Stimulated activated CD4-positive, alpha-beta T cell treated with anti-CD3 and anti-CD28 coated beads, Interleukin-15, amount 100 ng/mL, for 24 hours (primary cell): Measurements from ENCODE around the gene TDRD1.

Experiments
- DNase-seq: peaks from one replicate; pipeline ENCODE4 v3.0.0-alpha.2; 2020

TDRD1 gene

DNA sequence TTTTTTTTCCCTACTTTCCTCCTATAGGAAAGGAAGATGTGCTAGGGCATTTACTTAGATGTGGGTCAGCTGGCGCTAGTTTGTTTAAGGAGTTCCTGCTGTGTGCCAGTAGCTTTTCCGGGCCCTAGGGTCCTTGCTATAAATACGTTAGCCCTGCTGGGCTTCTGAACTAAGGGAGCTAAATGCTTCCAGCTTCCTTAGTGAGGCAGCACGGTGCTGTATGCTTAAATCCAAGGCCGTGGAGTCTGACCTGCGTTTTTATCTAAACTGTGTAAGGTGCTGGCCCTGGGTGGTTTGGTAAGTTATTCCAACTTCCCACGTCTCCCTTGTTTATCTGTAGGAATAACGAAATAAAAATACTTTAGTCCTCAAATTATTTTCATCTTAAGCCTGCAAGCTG lies 594 bp downstream of the TDRD1 start:
- no peak for DNase-seq

DNA sequence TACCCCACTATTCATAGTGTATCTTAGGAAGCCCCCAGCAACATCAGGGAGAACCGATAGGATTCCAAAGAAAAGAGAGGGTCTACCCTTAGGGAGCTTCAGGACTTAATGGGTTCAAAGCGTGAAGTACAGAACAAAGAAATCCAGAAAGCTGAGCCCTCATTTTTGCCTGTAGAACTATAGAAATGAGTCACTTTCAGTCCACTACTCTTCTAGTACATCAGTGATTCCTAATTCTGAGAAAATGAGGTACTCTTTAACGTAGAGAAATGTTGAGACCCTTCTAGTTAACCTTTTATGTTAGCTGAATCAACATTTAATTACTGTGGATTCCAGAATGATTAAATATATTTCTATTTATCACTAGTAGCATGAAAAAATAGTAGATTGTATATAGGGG lies 1.8 kb downstream of the TDRD1 start:
- DNase-seq, result no peak

DNA sequence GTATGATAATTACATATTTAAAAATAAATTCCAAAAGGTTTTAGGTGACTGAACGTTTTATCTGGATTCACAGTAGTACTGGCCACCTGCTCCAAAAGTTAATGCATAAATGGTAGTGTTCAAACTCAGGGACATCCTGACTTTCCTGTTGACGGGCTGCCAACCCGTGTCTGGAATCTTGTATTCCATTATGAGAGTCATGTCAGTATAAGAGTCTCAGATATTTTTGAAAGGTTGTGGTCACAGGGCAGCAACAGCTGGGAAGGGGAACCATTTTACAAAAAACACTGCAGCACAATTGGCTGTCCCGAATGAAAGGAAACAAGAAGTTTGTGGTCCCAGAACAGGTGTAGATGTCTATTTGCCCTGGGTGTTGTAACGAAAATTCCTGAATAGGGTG lies 2.8 kb downstream of the TDRD1 start:
- DNase-seq, result no peak

DNA sequence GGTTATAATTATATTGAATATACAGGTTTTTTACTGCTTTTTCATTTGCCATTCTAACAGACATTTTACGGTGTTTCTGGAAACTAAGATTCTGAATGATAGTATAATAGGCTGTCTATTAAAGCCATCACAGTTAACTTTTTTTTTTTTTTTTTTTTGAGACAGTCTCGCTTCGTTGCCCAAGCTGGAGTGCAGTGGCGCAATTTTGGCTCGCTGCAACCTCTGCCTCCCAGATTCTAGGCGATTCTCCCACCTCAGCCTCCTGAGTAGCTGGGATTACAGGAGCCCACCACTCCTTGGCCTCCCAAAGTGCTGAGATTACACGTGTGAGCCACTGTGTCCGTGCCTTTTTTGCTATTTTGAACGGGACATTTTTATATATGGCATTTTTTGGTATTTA lies 4.4 kb downstream of the TDRD1 start:
- DNase-seq, result no peak

DNA sequence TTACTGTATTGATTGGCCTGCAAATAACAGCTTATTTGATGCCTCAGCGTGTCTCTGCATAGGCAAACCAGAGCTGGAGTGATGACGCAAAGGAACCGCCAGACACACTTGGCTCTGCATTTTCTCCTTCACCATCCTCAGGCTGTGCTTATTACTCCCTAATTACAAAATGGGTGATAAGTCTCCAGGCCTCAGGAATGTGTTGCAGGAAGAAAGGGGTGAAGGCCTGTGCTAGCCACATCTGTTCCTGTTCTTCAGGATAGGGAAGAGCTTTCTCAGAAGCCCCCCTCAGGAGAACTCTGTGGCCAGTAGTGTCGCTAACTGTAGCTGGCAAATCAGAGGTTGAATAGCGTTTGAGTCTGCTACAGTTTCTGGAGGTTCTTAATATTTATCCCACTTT lies 5.1 kb downstream of the TDRD1 start:
- DNase-seq, result no peak

DNA sequence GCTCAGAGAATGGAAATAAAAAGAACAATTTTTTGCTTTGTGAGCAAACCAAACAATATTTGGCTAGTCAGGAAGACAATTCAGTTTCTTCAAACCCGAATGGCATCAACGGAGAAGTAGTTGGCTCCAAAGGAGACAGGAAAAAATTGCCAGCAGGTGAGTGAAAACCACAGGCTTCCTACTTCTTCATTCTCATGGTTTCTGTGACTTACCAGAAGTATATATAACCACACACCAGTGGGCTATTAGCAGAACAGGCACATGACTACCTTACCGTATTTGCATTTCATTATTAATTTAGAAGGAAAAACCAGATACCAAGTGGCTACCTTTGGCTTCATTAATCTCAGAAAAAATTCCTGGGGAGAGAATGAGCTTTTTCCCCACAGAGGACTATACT lies 8.8 kb downstream of the TDRD1 start:
- no peak for DNase-seq

DNA sequence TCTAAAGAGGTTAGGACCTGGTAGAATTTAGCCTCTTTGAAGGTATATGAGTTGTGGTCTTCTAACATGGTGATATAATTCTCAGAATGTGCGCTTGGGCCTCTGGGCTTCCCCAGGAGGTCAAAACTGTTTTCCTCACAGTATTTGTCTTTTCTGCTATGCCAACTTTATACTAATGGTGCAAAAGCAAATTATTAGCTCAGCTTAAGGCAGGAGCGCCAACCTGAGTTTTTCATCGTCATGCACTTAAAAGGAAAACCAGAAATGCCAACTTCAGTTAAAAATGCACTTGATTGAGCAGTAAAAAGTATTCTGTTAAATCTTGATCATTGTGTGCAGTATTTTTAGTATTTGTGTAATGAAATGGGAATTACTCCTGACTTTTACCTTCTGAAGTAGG lies 9.7 kb downstream of the TDRD1 start:
- DNase-seq, result no peak

DNA sequence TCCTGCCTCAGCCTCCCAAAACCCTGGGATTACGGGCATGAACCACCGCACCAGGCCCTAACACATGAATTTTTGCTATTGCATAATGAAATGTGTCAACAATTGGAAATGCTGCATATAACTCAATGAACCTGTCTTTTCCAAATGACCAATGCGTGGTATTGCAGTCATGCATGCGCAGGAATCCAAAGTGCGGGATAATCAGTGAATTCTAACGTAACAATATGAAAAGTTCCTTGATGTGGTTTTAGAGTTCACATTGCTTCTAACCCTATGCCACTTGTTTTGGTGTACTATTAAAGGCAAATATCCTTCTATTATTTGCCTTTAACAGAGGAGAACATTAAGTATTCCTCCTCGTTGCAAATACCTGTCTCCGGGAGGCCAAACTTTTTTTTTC lies 10.5 kb downstream of the TDRD1 start:
- no peak for DNase-seq

DNA sequence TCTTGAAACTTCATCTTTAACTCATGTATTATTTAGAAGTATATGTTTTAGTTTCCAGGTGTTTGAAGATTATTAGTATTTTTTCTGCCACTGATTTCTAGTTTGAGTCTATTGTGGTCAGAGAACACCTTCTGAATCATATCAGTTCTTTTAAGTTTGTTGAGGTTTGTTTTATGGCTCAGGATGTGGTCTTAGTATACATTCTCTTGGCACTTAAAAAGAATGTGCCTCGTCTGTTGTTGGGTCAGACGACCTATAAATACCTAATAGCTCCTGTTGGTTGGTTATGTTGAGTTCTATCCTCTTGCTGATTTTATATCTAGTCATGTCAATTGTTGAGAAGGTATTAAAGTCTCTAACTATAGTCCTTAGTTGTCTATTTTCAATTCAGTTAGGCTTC lies 15.9 kb downstream of the TDRD1 start:
- DNase-seq, result no peak

DNA sequence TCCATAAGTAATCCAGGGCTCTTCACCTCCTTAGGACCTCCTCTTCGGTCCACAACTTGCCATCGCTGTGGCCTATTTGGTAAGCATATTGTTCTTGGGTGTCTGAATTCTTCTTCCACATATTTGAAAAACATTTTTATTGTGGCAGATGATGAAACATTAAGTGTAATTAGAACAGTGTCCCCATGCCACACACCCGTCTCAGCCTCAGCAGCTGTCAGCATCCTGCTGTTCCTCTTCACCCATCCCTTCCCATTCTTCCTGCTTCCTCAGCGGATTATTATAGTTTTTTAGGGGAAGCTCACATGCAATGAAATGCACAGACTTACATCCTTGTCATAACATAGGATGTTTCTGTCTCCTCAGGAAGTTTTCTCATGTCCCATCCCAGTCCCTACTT lies 20.1 kb downstream of the TDRD1 start:
- no peak for DNase-seq

DNA sequence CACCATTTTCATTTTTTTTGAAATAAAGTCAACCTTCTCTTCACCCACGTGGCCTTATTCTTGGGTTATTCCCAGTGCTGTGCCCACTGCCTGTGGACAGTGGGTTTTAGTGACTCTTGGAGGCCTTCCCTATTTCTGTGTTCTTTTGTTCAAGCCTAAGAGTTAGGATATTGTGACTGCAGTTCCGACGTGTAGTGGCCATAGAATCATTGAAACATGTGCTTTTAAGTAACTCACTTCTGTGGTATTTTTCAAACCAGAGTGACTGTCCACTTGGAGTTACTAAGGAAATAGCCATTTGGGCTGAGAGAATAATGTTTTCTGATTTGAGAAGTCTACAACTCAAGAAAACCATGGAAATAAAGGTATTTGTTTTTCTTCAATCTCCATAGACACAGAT lies 23.7 kb downstream of the TDRD1 start:
- no peak for DNase-seq

DNA sequence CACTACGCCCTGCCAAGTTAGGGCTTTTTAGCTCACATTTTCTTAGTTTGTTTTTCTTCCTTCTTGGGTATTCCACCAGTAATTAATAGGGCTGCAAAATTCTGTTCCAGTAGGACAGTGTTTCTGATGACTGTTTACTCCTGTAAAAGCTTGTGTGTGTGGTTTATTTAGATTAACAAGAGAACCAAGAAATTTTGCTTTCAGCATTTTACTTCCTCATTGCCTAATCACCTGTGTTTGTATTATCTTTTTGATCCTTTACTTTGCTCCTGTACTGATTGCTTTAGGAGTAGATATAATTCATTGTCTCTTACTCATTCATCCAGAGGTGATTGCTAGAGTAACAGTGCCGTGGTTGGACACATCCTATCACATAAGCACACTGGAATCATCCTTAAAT lies 27.7 kb downstream of the TDRD1 start:
- no peak for DNase-seq

DNA sequence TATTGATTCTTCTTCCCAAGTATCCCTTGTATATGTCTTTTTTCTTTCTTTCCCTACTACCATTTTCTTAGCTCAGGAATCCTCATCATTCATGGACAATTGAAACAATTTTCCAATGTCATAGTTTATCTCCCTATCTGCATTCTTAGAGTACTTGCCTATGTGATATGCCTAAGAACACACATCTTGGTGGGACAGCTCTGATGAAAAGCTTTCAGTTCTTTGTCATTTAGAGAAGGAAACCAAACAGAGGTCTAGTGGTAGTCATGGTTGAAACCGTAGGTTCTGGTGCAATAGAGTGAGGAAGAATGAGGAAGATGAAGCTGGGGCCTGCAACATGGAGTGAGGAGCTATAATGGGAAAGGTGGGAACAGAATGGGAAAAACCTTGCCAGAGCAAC lies 28.2 kb downstream of the TDRD1 start:
- DNase-seq, result no peak

DNA sequence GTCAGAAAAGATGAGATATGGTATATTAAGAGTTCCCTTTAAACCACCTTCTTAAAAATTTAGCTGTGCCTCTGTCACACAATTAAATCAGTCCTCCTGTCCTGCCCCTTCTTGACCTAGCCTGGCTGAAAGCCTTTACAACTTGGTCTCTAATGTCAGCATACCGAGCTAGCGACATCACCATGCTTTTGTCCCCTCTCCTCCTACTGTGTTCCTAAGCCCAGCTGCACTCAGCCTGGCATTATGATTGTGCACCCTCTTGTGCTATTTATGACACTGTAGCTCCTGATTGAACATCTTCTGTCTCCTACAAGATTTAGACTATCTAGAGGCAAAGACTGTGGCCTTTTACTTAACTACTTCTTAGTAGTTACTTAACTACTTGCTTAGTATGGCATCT lies 29.2 kb downstream of the TDRD1 start:
- no peak for DNase-seq

DNA sequence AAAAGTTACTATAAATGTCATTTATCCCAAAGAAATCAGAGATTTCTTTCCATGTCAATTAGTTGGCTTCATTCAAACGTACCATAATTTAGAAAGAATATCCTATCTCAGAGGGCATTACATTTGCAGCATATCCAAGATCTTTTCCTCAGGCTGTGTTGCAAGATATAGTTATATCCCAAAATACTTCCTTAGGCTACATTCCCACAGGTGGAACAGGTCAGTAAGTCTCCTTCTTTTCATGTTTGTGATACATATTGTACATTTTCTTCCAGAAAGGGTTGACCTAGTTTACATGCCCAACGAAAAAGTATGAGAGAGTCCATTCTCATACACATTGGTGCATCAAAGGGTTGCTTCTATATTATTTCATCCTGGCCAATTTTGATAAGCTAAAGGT lies 33.0 kb downstream of the TDRD1 start:
- DNase-seq, result no peak

DNA sequence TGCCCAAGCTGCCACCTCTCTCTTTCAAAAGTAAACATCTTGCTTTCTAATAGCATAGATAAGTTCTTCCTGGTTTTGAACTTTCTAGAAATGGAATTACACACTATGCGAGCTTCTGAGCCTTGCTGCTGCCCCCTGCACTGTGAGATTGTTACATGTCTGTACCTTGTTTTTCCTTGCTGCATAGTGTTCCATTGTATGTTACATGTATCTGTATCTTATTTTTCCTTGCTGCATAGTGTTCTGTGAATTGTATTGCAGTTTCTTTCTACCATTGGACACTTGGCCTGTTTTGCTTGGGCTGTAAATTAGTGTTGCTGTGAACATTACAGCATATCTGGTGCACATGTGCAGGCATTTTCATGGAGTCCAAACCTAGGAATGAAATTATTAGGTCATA lies 35.9 kb downstream of the TDRD1 start:
- no peak for DNase-seq

DNA sequence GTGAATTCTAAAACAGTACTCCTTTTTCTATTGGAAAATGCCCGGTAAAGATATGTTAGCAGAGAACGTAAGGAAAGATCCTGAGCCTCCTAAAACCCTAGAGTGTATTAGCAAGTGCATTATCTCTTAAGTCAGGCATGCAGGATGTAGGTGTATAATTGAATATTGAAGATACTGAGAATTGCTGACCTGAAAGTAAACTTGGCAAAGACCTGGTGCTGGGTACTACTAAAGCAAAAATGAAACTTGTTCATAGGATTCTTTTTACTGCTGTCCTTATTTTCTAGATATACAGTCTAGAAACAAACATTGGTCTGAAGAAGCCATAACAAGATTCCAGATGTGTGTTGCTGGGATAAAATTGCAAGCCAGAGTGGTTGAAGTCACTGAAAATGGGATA lies 41.1 kb downstream of the TDRD1 start:
- no peak for DNase-seq

DNA sequence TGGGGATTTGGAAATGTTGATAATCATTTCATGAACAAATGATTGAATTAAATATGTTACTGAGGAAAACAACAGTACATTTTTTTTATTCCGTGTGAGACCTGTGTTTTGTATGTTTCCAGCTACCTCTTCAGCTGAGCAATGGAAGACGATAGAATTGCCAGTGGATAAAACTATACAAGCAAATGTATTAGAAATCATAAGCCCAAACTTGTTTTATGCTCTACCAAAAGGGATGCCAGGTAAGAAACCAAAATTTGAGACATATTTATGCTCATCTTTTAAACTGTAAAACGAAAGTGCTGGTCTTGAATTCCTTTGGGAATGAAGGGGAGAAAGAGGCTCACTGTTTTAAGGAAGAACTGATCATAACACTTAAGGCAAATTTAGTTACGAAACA lies 42.1 kb downstream of the TDRD1 start:
- no peak for DNase-seq

DNA sequence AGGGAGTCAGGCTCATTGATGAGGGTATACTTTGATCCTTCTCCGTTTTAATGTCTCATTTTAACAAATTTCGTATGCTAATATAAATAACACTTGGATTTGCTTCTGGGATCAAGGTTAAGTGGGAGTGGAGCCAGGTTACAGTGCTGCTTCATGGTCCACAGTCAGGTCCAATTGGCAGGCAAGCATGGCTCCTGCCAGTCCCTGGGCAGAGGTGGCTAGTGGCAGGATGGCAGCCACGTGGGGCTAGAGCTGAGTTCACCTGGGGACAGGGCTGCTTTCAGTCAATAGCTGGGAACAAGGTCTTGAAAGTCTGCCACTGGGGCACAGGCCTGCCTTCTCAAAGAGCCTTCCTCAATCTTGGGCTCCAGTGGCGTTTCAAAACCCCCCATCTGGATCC lies 43.9 kb downstream of the TDRD1 start:
- DNase-seq, result no peak

DNA sequence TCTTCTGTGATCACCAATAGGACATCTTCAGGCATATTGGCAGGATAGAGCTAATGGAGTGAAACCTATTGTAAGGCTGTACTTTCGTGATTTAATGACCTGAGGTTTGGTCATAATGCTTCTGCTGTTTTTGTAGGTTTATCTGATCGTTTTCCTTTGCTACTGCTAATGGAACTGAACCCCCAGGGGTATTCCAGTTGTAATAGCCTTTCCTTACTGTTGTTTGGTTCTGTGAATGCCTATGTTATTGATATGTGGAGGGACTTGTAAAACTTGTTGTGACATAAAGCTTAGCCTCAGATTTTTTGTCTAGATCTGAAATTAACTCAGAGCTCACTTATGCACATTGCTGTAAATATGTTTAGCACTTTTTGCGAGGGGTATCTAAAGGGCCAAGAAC lies 49.0 kb downstream of the TDRD1 start:
- DNase-seq, result no peak

DNA sequence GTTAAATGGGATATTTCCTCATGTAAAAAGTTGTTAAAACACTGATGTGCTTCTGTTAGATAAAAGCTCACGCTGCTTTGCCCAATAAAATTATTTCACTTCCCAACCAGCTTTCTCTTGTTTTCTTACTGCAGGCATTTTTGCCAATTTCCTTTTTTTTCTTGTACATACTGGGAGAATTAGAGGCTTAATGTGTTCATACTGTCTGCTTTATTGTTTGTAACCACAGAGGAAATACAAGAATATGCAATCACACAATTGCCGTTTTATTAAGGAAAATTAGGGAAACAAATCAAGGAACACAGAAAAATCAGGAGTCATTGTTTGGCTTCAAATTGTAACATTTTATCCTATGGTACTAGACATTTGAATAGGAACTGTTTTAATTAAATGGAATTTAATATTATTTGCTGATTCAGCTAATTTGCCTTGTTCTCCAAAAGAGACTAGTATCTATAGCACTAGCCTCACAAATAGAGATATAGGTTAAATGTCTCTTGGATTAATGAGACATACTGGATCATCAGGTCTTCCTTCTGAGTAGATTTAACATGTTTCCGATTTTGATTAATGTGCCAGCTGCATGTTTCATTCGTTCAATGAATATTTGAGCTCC lies 53.5 kb downstream of the TDRD1 start:
- DNase-seq, result no peak

DNA sequence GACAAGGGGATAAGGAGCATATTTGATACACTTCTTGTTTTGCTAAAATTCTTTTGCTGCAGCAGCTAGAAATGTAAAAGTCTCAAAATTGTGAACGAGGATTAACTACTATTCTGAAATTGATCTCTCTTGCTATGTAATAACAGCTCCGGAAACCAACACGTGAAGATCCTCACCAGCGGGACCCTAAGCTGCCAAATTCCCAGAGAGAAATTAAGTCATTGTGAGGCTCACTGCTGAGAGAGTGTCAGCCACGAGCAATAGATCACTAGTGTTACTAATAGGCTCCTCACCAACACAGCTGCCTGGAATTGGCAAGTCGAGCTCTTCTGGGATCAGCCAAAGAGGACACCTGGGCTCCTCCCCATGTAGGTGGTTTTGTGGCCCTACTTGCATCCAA lies 54.3 kb downstream of the TDRD1 start:
- DNase-seq, result no peak

DNA sequence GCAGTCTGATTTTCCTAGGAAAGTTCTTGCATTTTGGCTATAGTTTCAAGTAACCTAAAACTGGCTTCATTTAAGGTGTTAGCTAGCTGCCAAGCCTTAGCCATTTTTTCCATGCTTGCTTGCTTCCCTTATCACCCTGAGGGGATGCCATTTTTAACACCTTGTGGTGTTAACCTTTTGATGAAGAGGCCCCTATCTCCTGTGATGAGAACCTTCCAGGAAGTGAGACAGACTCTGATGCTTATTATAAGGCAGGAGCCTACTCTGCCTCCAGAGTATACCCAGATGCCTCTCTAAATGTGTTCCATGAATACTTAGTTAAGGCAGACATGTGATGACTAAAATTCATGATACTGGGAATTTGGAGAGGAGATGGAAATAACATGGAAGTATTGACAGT lies 55.0 kb downstream of the TDRD1 start:
- DNase-seq, result no peak

DNA sequence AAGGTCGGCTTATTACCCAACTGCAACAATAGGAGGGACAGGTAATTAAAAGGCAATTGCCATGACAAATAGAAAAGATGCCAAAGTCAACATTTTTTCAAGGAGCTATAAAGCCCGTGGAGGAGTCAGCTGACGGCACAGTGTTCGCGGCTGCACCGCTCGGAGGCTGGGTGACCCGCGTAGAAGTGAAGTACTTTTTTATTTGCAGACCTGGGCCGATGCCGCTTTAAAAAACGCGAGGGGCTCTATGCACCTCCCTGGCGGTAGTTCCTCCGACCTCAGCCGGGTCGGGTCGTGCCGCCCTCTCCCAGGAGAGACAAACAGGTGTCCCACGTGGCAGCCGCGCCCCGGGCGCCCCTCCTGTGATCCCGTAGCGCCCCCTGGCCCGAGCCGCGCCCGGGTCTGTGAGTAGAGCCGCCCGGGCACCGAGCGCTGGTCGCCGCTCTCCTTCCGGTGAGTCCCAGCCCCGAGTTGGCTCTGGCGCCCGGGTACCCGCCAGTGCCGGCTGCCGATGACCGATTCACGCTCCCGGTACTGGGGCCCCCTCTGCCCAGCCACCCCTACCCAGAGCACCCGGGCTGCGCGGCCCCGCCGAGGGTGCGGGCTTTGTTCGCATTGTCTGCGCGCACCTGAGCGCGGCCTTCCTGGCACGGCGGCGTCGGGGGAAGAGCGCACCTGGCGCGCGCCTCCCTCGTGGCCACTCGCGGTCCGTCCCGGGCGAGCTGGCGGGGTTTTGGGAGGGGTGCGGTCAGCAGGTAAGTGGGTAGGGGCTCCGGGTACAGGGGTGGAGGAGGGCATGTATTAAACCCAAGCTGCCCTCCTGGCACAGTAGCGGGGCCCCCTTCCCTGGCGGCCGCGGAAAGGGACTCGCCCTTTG lies 60.2 kb downstream of the TDRD1 start, which contains the start of gene VWA2:
Gene VWA2, plus strand, starts transcription at position 138 of the 877 bp plus-strand sequence. CDS start 9,460 bp downstream, outside the sequence.
- DNase-seq, result peak; percentile 52

DNA sequence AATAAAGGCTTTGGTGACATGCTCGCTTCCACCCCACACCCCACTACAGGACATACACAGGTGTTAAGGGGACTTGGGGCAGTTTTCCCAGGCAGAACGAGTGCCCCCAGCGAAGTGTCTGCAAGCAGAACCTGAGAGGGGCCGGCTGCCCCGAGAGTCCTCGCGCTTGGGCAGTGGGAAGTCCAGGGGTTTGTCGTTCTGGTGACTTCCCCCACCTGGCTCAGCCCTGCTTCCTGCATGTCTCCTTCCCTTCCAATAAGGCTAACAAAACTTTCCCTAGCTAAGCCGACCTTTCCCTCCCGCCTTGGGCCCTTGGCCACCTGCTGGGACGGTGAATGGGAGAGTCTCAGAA lies 60.8 kb downstream of the TDRD1 start:
- DNase-seq, result no peak
